ENCODE measurements around the gene VIPR2.

The VIPR2 gene

DNA sequence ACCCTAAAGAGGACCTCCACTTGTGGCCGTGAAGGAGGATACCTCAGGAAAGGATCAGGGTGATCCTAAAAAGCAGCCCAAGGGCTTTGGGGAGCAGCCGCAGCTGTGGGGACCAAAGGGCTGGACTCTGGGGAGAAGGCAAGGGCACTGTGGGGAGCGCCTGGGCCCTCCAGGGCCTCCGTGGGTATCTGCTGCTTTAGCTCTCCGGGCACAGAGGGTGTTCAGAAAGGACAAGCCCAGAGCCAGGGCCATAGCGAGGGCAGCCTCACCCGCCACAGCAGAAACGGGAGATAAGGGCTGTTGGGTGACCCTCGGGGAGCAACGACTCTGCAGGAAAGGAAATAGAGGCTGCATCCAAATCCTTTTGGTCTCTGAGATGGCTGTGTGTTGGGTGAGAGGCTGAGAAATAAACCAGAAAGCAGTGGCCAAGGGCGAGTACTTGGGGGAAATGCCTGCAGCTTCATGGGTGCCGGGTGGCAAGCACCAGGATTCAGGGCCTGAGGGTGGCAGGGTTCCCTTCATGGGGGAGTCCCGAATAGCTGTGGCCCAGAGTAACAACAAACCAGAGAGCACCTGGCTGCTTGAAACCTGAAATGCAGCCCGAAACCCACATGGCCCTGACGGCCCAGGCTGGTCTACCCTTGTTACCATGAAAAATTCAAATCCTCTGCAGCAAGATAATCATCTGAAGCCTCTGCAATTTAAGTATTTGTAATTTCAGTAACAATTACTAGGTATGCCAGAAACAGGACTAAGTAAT lies 95.2 kb downstream of the VIPR2 start:
- no peak for TF ChIP-seq CTCF (conservative IDR thresholded peaks at IDR 0.05; ENCODE audit: low read depth)
- no peak overlapping the region for H3K27ac ChIP-seq
- ChIA-PET CTCF (no interaction called here), POLR2A (ENCODE audit: low non-redundant PET) (no interaction called here)
- no peak for DNase-seq (ENCODE audit: low spot score)

GRCh38 chr7:159048656-159049055 lies 96.0 kb downstream of the VIPR2 start:
- POLR2A ChIA-PET (ENCODE audit: low non-redundant PET) = no interaction called here
- TF ChIP-seq CTCF (conservative IDR thresholded peaks at IDR 0.05; ENCODE audit: low read depth) = no peak

GRCh38 chr7:159047536-159047935 lies 97.1 kb downstream of the VIPR2 start:
- no peak overlapping the region for H3K27ac ChIP-seq

More at GRCh38 chr7:159048656-159049055, 96.0 kb downstream of the VIPR2 start:
- CTCF ChIA-PET = no interaction called here
- no peak overlapping the region for H3K27ac ChIP-seq
- DNase-seq (ENCODE audit: low spot score) = no peak

DNA sequence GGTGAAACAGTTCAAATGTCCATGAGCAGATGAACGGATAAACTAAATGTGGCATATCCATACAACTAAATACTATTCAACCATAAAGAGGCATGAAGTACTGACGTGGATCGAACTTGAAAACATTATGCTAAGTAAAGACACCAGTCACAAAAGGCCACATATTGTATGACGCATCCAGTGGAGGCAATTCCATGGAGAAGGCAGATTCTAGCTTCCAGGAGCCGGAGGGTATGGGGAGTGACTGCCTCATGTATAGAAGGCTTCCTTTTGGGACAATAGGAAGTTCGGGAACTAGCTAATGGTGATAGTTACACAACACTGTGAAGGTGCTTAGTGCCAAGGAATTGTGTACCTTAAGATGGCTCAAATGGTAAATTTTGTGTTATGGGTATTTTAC lies 98.4 kb downstream of the VIPR2 start:
- TF ChIP-seq CTCF (conservative IDR thresholded peaks at IDR 0.05; ENCODE audit: low read depth) = no peak
- DNase-seq (ENCODE audit: low spot score) = no peak
- CTCF ChIA-PET = interaction anchor here (0.7 kb wide), 1 partner anchor 21 kb away, joined by 5 read pairs; no protein-coding TSS in a partner anchor
- POLR2A ChIA-PET (ENCODE audit: low non-redundant PET) = no interaction called here
- H3K27ac ChIP-seq = no peak overlapping the region

More at GRCh38 chr7:159047536-159047935, 97.1 kb downstream of the VIPR2 start:
- ChIA-PET CTCF (interaction anchor here (0.6 kb wide), 1 partner anchor 70 kb away, joined by 4 read pairs; no protein-coding TSS in a partner anchor), POLR2A (ENCODE audit: low non-redundant PET) (no interaction called here)
- peak; percentile 7 for DNase-seq (ENCODE audit: low spot score)
- no peak for TF ChIP-seq CTCF (conservative IDR thresholded peaks at IDR 0.05; ENCODE audit: low read depth)

- DNase-seq (ENCODE audit: low spot score) = no peak
- ChIA-PET CTCF (interaction anchor here (0.7 kb wide), 1 partner anchor 20 kb away, joined by 5 read pairs; no protein-coding TSS in a partner anchor), POLR2A (ENCODE audit: low non-redundant PET) (no interaction called here)
- no peak for TF ChIP-seq CTCF (conservative IDR thresholded peaks at IDR 0.05; ENCODE audit: low read depth)
- no peak overlapping the region for H3K27ac ChIP-seq
These were observed 98.8 kb downstream of the VIPR2 start for GRCh38 chr7:159045839-159046238.

DNA sequence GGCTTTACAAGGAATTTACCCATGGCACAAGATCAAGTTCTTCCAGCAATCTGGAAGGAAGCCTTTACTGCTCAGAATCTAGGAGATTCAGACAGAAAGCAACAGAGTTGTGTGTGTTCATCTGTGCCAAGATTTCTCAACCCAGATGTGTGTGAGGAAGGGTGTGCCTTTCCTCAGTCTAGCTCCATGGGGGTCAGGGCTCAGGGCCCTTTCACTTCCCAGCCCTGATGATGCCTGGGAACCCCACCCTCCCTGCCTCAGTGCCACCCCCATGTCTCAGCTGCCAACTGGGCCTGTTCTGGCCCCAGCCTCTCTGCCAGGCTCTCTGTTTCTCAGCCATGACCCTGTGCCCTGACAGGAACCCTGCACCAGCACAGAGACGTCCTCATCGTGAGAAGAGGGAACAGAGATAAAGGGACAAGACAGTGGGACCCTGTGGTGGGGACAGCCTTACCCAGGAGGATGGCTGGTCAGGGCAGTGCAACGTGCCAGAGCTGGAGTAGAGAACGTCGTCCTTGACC lies 102.0 kb downstream of the VIPR2 start:
- DNase-seq (ENCODE audit: low spot score) = no peak
- TF ChIP-seq CTCF (conservative IDR thresholded peaks at IDR 0.05; ENCODE audit: low read depth) = no peak
- no peak overlapping the region for H3K27ac ChIP-seq
- POLR2A ChIA-PET (ENCODE audit: low non-redundant PET) = no interaction called here
- CTCF ChIA-PET = interaction anchor here (0.7 kb wide), 1 partner anchor 100 kb away, joined by 6 read pairs; no protein-coding TSS in a partner anchor
